Endodermal cell (in vitro differentiated cells): ENCODE data around the gene GRM5. TPM values are rescaled to one million over a fixed set of nuclear protein-coding genes. Genes with fewer than 3 reads are reported as not detected.

Source experiments
- DNase-seq: peaks from one replicate; pipeline ENCODE4 v3.0.0-alpha.2; 2017
- H3K27ac ChIP-seq: 2 replicates; pipeline ENCODE4 v1.5.1; 2013; ENCODE audit warnings: mild to moderate bottlenecking, low read depth, low read length, moderate library complexity
- H3K27me3 ChIP-seq: 2 replicates; pipeline ENCODE4 v1.6.1; 2013; ENCODE audit warnings: mild to moderate bottlenecking, low read length, moderate library complexity; ENCODE audit not compliant: insufficient read depth, control insufficient read depth, poor library complexity, severe bottlenecking
- H3K36me3 ChIP-seq: 2 replicates; pipeline ENCODE4 v1.7.0; 2013; ENCODE audit warnings: mild to moderate bottlenecking, low read length, moderate library complexity; ENCODE audit not compliant: control insufficient read depth, insufficient read depth
- H3K4me1 ChIP-seq: one replicate; pipeline ENCODE4 v1.7.0; 2013; ENCODE audit warnings: low read length; ENCODE audit not compliant: control insufficient read depth, insufficient read depth
- H3K4me3 ChIP-seq: 2 replicates; pipeline ENCODE4 v1.5.1; 2013; ENCODE audit warnings: mild to moderate bottlenecking, low read length, moderate library complexity
- H3K9ac ChIP-seq: 2 replicates; pipeline ENCODE4 v1.6.1; 2013; ENCODE audit warnings: mild to moderate bottlenecking, low read length, moderate library complexity; ENCODE audit not compliant: poor library complexity, severe bottlenecking; ENCODE audit errors: extremely low read depth
- H3K9me3 ChIP-seq: 2 replicates; pipeline ENCODE4 v1.6.1; 2013; ENCODE audit warnings: mild to moderate bottlenecking, low read length, moderate library complexity; ENCODE audit not compliant: control insufficient read depth
- H3K27ac Mint-ChIP-seq: 2 replicates; pipeline ENCODE4 v1.8.0; 2020; ENCODE audit warnings: mixed read lengths
- H3K27me3 Mint-ChIP-seq: 2 replicates; pipeline ENCODE4 v1.8.0; 2021; ENCODE audit warnings: mild to moderate bottlenecking, mixed read lengths; ENCODE audit not compliant: insufficient read depth
- H3K36me3 Mint-ChIP-seq: 2 replicates; pipeline ENCODE4 v1.8.0; 2020; ENCODE audit warnings: low read depth, mixed read lengths
- H3K4me1 Mint-ChIP-seq: 2 replicates; pipeline ENCODE4 v1.8.0; 2020; ENCODE audit warnings: mixed read lengths
- H3K4me3 Mint-ChIP-seq: 2 replicates; pipeline ENCODE4 v1.8.0; 2020; ENCODE audit warnings: mild to moderate bottlenecking, moderate library complexity, mixed read lengths
- H3K9me3 Mint-ChIP-seq: 2 replicates; pipeline ENCODE4 v1.8.0; 2020; ENCODE audit warnings: mild to moderate bottlenecking, mixed read lengths
- CTCF ChIP-seq: fragments of 200-600 bp; sonication (generic); conservative IDR thresholded peaks from 2 replicates; pipeline ENCODE4 v1.5.0; 2021; ENCODE audit warnings: antibody characterized with exemption, mild to moderate bottlenecking
- WGBS, 2 experiments: methylation state at CpG; one replicate each; pipeline versions ENCODE4 v1.1.5 to v1.1.7; 2013; ENCODE audit warnings: missing lambda C conversion rate in 2 of 2, mixed read lengths in 1 of 2; ENCODE audit not compliant: insufficient coverage in 1 of 2, insufficient read length in 1 of 2; 5-methylcytosine and 5-hydroxymethylcytosine counted together
- total RNA-seq, 2 donors: library from RNA; stranded (reverse); fragmentation: NEBNext Ultra II Directional in 1 of 2; extraction: Animal tissue kit (Norgen Biotek cat#: 25700) in 1 of 2; gene quantifications; 2 replicates in 1 of 2; 3 replicates in 1 of 2; pipeline ENCODE4 v1.2.1, GENCODE V29; 2021

Gene GRM5
- total RNA-seq, 2 donors from 2014 or later, result 0.07 to 0.09 TPM

GRCh38 chr11:88579466-88579865, 486.3 kb downstream of the GRM5 start:
- Mint-ChIP-seq H3K4me1 (peaks cover 11% of the 10 kb centered on the region), H3K9me3 (no peaks in the 10 kb centered on the region), H3K4me3 (no peak overlapping the region), H3K27ac (no peak overlapping the region), H3K36me3 (no peaks in the 10 kb centered on the region), H3K27me3 (no peaks in the 10 kb centered on the region)
- 74 to 100% methylated on average over 1 of the region's 1 CpG for WGBS, 2 experiments
- H3K9me3 ChIP-seq, result no peaks in the 10 kb centered on the region
- H3K4me3 ChIP-seq, result no peak overlapping the region
- no peak for TF ChIP-seq CTCF
- no peak overlapping the region for H3K27ac ChIP-seq
- H3K27me3 ChIP-seq, result no peaks in the 10 kb centered on the region
- no peaks in the 10 kb centered on the region for H3K36me3 ChIP-seq
- no peak overlapping the region for H3K9ac ChIP-seq
- DNase-seq, result no peak
- no peaks in the 10 kb centered on the region for H3K4me1 ChIP-seq

- Histone ChIP-seq H3K4me1 (no peaks in the 10 kb centered on the region), H3K9me3 (no peaks in the 10 kb centered on the region), H3K27me3 (no peaks in the 10 kb centered on the region), H3K4me3 (no peak overlapping the region), H3K9ac (no peak overlapping the region), H3K36me3 (no peaks in the 10 kb centered on the region), H3K27ac (no peak overlapping the region)
- Mint-ChIP-seq H3K4me3 (no peak overlapping the region), H3K27ac (no peak overlapping the region), H3K9me3 (no peaks in the 10 kb centered on the region), H3K4me1 (peaks cover 8% of the 10 kb centered on the region), H3K27me3 (no peaks in the 10 kb centered on the region), H3K36me3 (no peaks in the 10 kb centered on the region)
- DNase-seq, result no peak
- WGBS, 2 experiments, result 71 to 96% methylated on average over 1 to 2 of the region's 2 CpGs
- TF ChIP-seq CTCF, result no peak
These were observed 489.0 kb downstream of the GRM5 start for GRCh38 chr11:88576741-88577140.

- no peak overlapping the region for H3K4me3 ChIP-seq
- H3K4me3 Mint-ChIP-seq, result no peak overlapping the region
- H3K9ac ChIP-seq, result no peak overlapping the region
- 93 to 100% methylated on average over 2 of the region's 2 CpGs for WGBS, 2 experiments
- H3K4me1 Mint-ChIP-seq, result peaks cover 8% of the 10 kb centered on the region
- H3K27ac ChIP-seq, result no peak overlapping the region
- no peaks in the 10 kb centered on the region for H3K36me3 Mint-ChIP-seq
- H3K27me3 ChIP-seq, result no peaks in the 10 kb centered on the region
- no peak overlapping the region for H3K27ac Mint-ChIP-seq
- H3K9me3 ChIP-seq, result no peaks in the 10 kb centered on the region
- DNase-seq, result no peak
- no peaks in the 10 kb centered on the region for H3K36me3 ChIP-seq
- H3K27me3 Mint-ChIP-seq, result no peaks in the 10 kb centered on the region
- no peaks in the 10 kb centered on the region for H3K9me3 Mint-ChIP-seq
- H3K4me1 ChIP-seq, result no peaks in the 10 kb centered on the region
- no peak for TF ChIP-seq CTCF
These were observed 489.9 kb downstream of the GRM5 start for GRCh38 chr11:88575916-88576315.
